Hepatocyte (in vitro differentiated cells): ENCODE data around the gene CSNK1G3.

Experiments used
- EZH2phosphoT487 ChIP-seq: fragments of 200-600 bp; sonication (generic); IDR thresholded peaks from one replicate; pipeline ENCODE4 v1.6.1; 2018; ENCODE audit warnings: antibody characterized with exemption, mild to moderate bottlenecking, low read depth, moderate library complexity; ENCODE audit not compliant: unreplicated experiment, severe bottlenecking
- TF ChIP-seq, protein P1 (sequence below): fragments of 200-600 bp; sonication (generic); IDR thresholded peaks from 2 replicates; pipeline ENCODE4 v1.5.1; 2016; ENCODE audit warnings: antibody characterized with exemption, mild to moderate bottlenecking; ENCODE audit not compliant: poor library complexity

- TF ChIP-seq, protein P1, sequence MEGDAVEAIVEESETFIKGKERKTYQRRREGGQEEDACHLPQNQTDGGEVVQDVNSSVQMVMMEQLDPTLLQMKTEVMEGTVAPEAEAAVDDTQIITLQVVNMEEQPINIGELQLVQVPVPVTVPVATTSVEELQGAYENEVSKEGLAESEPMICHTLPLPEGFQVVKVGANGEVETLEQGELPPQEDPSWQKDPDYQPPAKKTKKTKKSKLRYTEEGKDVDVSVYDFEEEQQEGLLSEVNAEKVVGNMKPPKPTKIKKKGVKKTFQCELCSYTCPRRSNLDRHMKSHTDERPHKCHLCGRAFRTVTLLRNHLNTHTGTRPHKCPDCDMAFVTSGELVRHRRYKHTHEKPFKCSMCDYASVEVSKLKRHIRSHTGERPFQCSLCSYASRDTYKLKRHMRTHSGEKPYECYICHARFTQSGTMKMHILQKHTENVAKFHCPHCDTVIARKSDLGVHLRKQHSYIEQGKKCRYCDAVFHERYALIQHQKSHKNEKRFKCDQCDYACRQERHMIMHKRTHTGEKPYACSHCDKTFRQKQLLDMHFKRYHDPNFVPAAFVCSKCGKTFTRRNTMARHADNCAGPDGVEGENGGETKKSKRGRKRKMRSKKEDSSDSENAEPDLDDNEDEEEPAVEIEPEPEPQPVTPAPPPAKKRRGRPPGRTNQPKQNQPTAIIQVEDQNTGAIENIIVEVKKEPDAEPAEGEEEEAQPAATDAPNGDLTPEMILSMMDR: no peak
- TF ChIP-seq EZH2phosphoT487: no peak
These were observed 98.2 kb downstream of the CSNK1G3 start for GRCh38 chr5:123610209-123610608.
